ENCODE measurements around the gene ADAMTS3. TPM values are rescaled to one million over a fixed set of nuclear protein-coding genes. Genes with fewer than 3 reads are reported as not detected.

ADAMTS3 gene
- total RNA-seq, 1 donor from 2014 or later = 0.10 TPM

GRCh38 chr4:72274251-72274650 lies 294.8 kb downstream of the ADAMTS3 start:
- Mint-ChIP-seq H3K4me3 (ENCODE audit: unreplicated experiment) (no peak overlapping the region), H3K4me1 (ENCODE audit: low read depth, unreplicated experiment) (no peaks in the 10 kb centered on the region), H3K36me3 (ENCODE audit: unreplicated experiment) (no peaks in the 10 kb centered on the region), H3K27me3 (ENCODE audit: unreplicated experiment) (no peaks in the 10 kb centered on the region), H3K27ac (ENCODE audit: unreplicated experiment) (no peak overlapping the region), H3K9me3 (ENCODE audit: unreplicated experiment) (no peaks in the 10 kb centered on the region)
- TF ChIP-seq CTCF (IDR thresholded peaks at IDR 0.05; ENCODE audit: partially characterized antibody, unreplicated experiment) = no peak
- no peak for DNase-seq

- Mint-ChIP-seq H3K27ac (ENCODE audit: unreplicated experiment) (no peak overlapping the region), H3K36me3 (ENCODE audit: unreplicated experiment) (no peaks in the 10 kb centered on the region), H3K9me3 (ENCODE audit: unreplicated experiment) (peaks cover 2% of the 10 kb centered on the region), H3K4me1 (ENCODE audit: low read depth, unreplicated experiment) (no peaks in the 10 kb centered on the region), H3K27me3 (ENCODE audit: unreplicated experiment) (no peaks in the 10 kb centered on the region), H3K4me3 (ENCODE audit: unreplicated experiment) (no peak overlapping the region)
- DNase-seq = no peak
- no peak for TF ChIP-seq CTCF (IDR thresholded peaks at IDR 0.05; ENCODE audit: partially characterized antibody, unreplicated experiment)
Measured at GRCh38 chr4:72255269-72255668, 313.8 kb downstream of the ADAMTS3 start.

- H3K4me1 Mint-ChIP-seq (ENCODE audit: low read depth, unreplicated experiment) = no peaks in the 10 kb centered on the region
- H3K9me3 Mint-ChIP-seq (ENCODE audit: unreplicated experiment) = no peaks in the 10 kb centered on the region
- no peak for TF ChIP-seq CTCF (IDR thresholded peaks at IDR 0.05; ENCODE audit: partially characterized antibody, unreplicated experiment)
- H3K36me3 Mint-ChIP-seq (ENCODE audit: unreplicated experiment) = no peaks in the 10 kb centered on the region
- H3K4me3 Mint-ChIP-seq (ENCODE audit: unreplicated experiment) = no peak overlapping the region
- no peak overlapping the region for H3K27ac Mint-ChIP-seq (ENCODE audit: unreplicated experiment)
- no peaks in the 10 kb centered on the region for H3K27me3 Mint-ChIP-seq (ENCODE audit: unreplicated experiment)
- no peak for DNase-seq
Measured at GRCh38 chr4:72243641-72244040, 325.4 kb downstream of the ADAMTS3 start.

GRCh38 chr4:72239487-72240116 lies 329.4 kb downstream of the ADAMTS3 start:
- TF ChIP-seq CTCF (IDR thresholded peaks at IDR 0.05; ENCODE audit: partially characterized antibody, unreplicated experiment) = no peak
- DNase-seq = no peak
- no peak overlapping the region for H3K27ac Mint-ChIP-seq (ENCODE audit: unreplicated experiment)
- peaks cover 6% of the 10 kb centered on the region for H3K36me3 Mint-ChIP-seq (ENCODE audit: unreplicated experiment)
- H3K27me3 Mint-ChIP-seq (ENCODE audit: unreplicated experiment) = no peaks in the 10 kb centered on the region
- H3K4me1 Mint-ChIP-seq (ENCODE audit: low read depth, unreplicated experiment) = no peaks in the 10 kb centered on the region
- H3K9me3 Mint-ChIP-seq (ENCODE audit: unreplicated experiment) = no peaks in the 10 kb centered on the region
- H3K4me3 Mint-ChIP-seq (ENCODE audit: unreplicated experiment) = no peak overlapping the region
